GM19468 (cell line): ENCODE results near the gene PLVAP.

Experiments used
- ATAC-seq: cut with Tn5 transposase; IDR thresholded peaks from one replicate; pipeline ENCODE4 v1.9.1; 2021; ENCODE audit warnings: mild to moderate bottlenecking, moderate library complexity, moderate number of reproducible peaks; ENCODE audit not compliant: unreplicated experiment; ENCODE audit errors: extremely low read depth

PLVAP gene

DNA sequence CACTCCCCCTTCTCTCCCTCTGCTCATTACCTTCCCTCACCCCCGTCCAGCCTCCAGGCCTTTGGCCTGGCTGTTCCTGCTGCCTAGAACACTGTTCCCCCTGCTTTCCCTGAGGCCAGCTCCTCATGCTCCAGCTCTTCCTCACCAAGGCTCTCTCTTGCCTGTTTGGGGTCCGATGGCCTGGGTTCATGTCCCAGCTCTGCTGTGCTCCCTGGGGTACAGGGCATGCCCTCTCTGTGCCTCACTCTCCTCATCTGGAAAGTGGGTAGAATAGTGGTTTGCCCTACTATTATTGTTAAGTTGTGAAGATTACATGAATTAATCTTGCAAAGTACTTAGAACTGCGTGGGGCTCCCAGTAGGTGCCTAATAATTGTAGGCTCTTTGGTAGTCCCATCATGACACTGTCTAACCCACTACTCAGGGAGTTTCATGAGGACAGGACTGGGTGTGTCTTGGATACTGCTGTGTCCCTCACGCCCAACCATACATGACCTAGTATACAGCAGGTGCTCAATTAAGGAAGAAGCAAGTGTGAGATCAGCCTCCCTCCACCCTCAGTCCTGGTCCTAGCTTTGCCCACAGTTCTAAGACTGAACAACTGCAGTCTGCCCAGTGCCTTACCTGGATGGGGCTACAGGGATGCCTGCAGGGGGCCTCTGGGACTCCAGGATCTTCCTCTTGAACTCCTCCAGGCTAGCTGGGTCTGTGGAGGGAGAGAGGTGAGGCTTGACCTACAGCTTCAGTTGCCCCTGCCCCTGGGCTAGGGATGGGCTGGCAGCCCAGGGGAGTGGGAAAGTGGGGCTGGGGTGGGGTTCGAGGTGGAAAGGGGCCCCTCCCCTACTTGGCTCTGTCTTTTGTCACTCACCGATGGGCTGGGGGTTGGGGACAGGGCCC lies 17.0 kb downstream of the PLVAP start:
- ATAC-seq: no peak

- no peak for ATAC-seq
Measured at GRCh38 chr19:17358395-17358794, 18.7 kb downstream of the PLVAP start.

GRCh38 chr19:17357724-17358123 lies 19.4 kb downstream of the PLVAP start:
- ATAC-seq: no peak

- ATAC-seq: no peak
Measured at GRCh38 chr19:17357078-17357666, 20.0 kb downstream of the PLVAP start.

DNA sequence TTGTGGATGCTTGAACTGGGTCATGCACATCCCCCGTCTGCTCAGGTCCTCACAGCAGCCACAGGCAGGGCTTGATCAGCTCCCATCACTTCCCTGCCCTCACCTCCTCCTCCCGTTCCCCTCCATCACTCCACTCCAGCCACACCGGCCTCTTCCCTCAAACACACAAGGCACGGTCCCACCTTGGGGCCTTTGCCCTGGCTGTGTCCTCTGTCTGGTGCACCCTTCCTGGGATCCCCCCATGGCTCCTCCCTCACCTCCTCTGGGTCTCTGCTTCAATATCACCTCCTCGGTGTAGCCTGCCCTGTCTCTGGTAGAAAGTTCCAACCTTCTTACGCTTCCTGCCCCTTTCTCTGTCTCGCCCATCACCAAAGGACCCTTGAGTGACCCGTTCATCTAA lies 23.8 kb downstream of the PLVAP start:
- no peak for ATAC-seq

DNA sequence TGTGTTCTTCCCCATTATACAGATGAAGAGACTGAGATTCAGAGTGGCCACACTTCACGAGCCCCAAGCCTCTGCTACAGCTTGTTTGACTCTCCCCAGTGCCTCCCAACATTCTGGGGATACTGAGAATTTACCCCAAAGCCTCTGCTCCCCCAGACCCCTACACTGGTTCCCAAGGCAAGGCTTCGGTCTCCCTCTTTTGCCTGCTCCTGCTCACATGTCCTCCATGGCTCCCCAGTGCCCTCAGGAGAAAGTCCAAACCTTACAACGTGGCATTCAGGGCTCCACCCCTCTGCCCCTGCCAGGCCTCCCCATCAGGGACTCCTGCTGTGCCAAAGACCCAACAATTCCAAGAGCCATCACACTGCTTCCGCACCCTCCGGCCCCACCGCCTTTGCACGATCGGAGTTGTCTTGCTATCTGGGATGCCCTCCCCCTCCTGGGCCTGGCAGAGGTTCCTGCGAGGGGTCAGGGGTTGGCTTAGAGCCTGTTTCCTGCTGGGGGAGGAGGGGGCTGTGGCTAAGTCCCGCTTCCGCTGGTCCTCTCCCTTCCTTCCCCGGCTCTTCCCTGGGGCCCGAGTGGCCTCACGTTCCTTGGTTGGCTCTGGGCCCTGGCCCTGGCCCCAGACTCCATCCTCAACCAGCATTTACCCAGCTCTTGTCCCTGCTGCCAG lies 24.4 kb downstream of the PLVAP start:
- no peak for ATAC-seq

- ATAC-seq: no peak
Measured at GRCh38 chr19:17351815-17352435, 25.2 kb downstream of the PLVAP start.

DNA sequence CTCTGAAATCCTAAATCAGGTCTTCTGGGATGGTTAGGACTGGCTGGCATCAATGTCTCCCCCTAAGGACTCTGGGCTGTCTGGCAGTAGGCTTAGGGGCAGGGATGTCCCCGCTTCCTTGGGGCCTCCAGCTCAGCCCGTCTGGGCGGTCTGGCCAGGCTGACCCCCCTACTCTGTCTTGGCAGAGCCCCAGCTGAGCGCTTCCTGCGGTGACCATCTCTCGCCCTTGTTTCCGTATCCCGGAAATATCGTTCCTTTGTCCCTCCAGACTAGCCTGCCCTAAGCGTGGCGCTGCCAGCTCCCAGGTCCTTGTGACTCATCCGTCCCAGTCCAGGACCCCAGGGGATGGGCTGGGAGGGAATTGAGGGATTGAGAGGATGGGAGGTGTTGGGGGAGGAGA lies 28.4 kb downstream of the PLVAP start:
- ATAC-seq: no peak

DNA sequence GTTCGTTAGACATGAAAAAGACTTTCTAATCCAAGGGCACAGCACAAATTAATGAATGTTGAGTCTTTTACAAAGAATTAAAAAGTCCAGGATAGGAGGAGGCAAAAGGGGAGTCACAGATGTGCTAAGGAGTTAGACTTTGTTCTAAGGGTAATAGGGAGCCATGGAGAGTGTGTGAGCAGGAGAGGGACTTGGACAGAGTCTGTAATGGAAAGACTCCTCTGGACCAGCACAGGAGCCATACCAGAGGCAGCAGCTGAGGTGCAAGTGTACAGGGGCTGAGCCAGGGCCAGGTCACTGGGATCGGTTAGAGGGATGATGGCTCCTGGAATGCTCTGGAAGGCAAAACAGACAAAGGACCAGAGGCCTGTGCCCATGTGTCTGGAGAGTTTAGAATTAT lies 29.3 kb downstream of the PLVAP start:
- no peak for ATAC-seq

DNA sequence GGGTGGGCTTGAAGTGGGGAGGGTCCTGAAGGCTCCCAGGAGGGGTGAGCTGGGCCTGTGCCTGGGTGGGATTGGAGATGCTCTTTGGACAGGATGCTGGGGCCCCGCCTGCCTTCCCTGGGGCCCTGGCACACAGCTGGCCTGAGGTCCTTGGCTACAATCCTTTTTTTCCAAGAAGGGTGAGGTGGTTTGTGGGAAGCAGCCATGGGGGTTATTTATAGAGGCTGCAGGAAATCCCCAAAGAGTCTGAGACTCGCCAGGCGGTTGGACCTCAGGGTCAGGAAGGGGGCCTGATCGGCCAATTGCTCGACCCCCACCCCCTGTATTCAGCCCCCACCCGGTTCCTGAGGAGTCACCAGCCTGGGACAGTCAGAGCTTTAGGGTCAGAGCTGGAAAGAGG lies 29.8 kb downstream of the PLVAP start:
- ATAC-seq: no peak

GRCh38 chr19:17346109-17346671 lies 31.0 kb downstream of the PLVAP start:
- no peak for ATAC-seq

- no peak for ATAC-seq
Measured at GRCh38 chr19:17341845-17342244, 35.3 kb downstream of the PLVAP start.

DNA sequence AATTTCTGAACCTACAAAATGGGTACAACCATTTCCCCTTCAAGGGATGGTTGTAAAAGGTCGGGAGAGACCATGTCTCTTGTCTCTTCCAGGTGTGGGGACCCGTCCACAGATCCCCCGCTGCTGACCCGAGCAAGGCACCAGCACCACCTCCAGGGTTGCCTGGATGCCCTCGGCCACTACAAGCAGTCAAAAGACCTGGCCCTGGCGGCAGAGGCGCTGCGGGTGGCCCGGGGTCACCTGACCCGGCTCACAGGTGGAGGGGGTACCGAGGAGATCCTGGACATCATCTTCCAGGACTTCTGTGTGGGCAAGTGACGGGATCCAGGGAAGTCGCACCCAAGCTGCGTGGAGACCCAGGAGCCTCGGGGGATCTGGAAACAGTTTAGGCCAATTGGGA lies 35.8 kb downstream of the PLVAP start:
- ATAC-seq: no peak

- ATAC-seq: no peak
Measured at GRCh38 chr19:17340871-17341357, 36.2 kb downstream of the PLVAP start.

DNA sequence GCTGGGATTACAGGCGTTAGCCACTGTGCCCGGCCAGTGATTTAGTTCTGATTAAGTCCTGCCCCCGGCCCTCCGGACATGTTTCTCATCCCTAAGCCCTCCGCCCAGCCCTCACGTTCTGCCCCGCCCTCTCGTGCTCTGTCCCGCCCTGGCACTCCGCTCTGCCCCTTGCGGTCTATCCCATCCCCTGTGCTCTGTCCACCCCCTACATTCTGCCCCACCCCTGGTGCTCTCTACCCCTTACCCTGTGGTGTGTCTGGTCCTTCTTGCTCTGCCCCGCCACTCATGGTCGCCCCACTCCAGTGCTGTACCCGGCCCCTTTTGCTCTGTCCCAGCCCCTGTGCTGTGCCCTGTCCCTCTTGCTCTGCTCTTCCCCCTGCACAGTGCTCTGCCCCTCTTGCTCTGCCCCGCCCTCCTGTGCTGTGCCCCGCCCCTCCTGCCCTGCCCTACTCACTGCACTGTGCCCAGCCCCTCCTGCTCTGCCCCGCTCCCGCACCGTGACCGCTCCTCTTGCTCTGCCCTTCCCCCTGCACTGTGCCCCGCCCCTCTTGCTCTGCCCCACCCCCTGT lies 36.8 kb downstream of the PLVAP start:
- ATAC-seq: no peak

GRCh38 chr19:17339088-17339741 lies 37.9 kb downstream of the PLVAP start:
- no peak for ATAC-seq

DNA sequence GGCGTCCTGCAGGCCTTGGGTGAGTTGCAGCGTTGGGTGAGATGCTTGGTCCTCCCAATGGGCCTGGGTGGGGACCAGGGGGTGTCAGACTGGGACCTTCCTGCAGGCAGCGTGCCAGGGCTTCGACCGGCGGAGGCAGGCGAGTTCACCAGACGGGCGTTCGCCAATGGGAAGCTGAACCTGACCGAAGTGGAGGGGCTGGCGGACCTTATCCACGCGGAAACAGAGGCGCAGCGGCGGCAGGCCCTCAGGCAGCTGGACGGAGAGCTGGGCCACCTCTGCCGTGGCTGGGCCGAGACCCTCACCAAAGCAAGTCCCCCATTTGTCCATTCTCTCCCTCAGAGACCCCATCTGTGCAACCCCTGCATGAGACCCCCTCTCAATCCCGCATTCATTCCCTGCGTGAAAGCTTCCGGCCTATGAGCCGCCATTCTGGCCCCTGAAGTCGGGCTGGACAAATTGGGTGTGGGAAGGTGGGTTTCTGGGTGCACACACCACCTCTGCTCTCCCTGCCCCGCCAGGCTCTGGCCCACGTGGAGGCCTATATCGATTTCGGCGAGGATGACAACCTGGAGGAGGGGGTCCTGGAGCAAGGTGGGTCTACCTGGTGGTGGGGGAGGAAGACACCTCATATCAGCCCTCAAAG lies 38.6 kb downstream of the PLVAP start:
- no peak for ATAC-seq

DNA sequence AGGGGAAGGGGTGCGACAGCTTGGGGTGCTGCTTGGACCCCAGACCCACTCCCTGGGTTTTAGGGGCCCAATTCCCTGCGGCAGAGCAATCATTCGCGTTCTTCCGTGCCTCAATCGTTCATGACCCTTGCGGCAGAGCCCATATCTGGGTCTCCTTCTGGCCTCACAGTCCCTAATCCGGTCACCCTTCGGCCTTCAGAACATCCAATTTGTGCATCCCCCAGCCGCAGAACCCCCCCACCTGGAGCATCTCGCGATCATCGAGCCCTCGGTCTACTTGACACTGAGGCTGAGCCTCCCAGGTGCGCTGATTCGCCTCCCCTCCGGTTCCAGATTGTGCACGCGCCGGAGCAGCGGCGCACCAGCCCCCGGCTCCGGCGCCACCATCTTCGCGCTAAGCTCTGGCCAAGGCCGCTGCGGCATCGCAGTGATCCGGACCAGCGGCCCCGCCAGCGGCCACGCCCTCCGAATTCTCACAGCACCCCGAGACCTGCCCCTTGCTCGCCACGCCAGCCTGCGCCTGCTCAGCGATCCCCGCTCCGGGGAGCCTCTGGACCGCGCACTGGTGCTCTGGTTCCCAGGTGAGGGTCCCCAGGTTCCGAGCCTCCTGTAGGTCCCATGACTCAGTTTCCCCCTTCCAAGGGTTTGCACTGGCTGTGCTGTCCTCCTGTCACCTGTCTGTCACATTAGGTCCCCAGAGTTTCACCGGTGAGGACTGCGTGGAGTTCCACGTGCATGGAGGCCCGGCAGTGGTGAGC lies 39.3 kb downstream of the PLVAP start:
- ATAC-seq: no peak
